GM23338 (cell line): ENCODE measurements around the gene CLDN20. TPM values are rescaled to one million over a fixed set of nuclear protein-coding genes. Genes with fewer than 3 reads are reported as not detected.

Experiments used
- ATAC-seq: fragments of 200-7000 bp; cut with Tn5 transposase; 3 replicates; pipeline ENCODE4 v1.9.1; 2020
- DNase-seq: peaks from one replicate; pipeline ENCODE4 v3.0.0-alpha.2; 2015; ENCODE audit warnings: low spot score
- H2AFZ ChIP-seq: fragments of 200-600 bp; sonication (generic); 2 replicates; pipeline ENCODE4 v1.8.0; 2016; ENCODE audit warnings: antibody characterized with exemption, mild to moderate bottlenecking, moderate library complexity
- H3F3A ChIP-seq: fragments of 200-600 bp; sonication (generic); replicated peaks from 2 replicates; pipeline ENCODE4 v1.8.0; 2017; ENCODE audit warnings: antibody characterized with exemption, mixed run types, low read depth
- H3K27ac ChIP-seq: fragments of 200-600 bp; sonication (generic); 2 replicates; pipeline ENCODE4 v1.6.1; 2016; ENCODE audit warnings: low read depth
- H3K27me3 ChIP-seq: fragments of 200-600 bp; sonication (generic); 2 replicates; pipeline ENCODE4 v1.8.0; 2016; ENCODE audit warnings: mild to moderate bottlenecking, mixed run types, moderate library complexity; ENCODE audit not compliant: insufficient read depth
- H3K36me3 ChIP-seq: fragments of 200-600 bp; sonication (generic); 2 replicates; pipeline ENCODE4 v1.8.0; 2016; ENCODE audit warnings: mild to moderate bottlenecking; ENCODE audit not compliant: insufficient read depth
- H3K4me1 ChIP-seq: fragments of 200-600 bp; sonication (generic); 2 replicates; pipeline ENCODE4 v1.8.0; 2016; ENCODE audit warnings: mild to moderate bottlenecking, moderate library complexity; ENCODE audit not compliant: insufficient read depth
- H3K4me2 ChIP-seq: fragments of 200-600 bp; sonication (generic); 2 replicates; pipeline ENCODE4 v1.7.1; 2017; ENCODE audit warnings: mixed run types
- H3K4me3 ChIP-seq: fragments of 200-600 bp; sonication (generic); 2 replicates; pipeline ENCODE4 v1.6.1; 2016; ENCODE audit warnings: mixed run types
- H3K79me2 ChIP-seq: fragments of 200-600 bp; sonication (generic); replicated peaks from 2 replicates; pipeline ENCODE4 v1.8.0; 2017; ENCODE audit warnings: mild to moderate bottlenecking; ENCODE audit not compliant: insufficient read depth
- H3K9me2 ChIP-seq: fragments of 200-600 bp; sonication (generic); 2 replicates; pipeline ENCODE4 v1.8.0; 2017; ENCODE audit not compliant: insufficient read depth
- H4K20me1 ChIP-seq: fragments of 200-600 bp; sonication (generic); replicated peaks from 2 replicates; pipeline ENCODE4 v1.8.0; 2017; ENCODE audit warnings: mild to moderate bottlenecking; ENCODE audit not compliant: insufficient read depth
- H3K27ac Mint-ChIP-seq: 2 replicates; pipeline ENCODE4 v1.8.0; 2020; ENCODE audit warnings: inconsistent platforms, mild to moderate bottlenecking, moderate library complexity, mixed read lengths
- H3K27me3 Mint-ChIP-seq: 3 replicates; pipeline ENCODE4 v1.8.0; 2022; ENCODE audit warnings: low read depth, mild to moderate bottlenecking, moderate library complexity, mixed read lengths, inconsistent platforms; ENCODE audit not compliant: insufficient read depth, poor library complexity
- H3K36me3 Mint-ChIP-seq: 3 replicates; pipeline ENCODE4 v1.8.0; 2021; ENCODE audit warnings: low read depth, mild to moderate bottlenecking, inconsistent platforms, moderate library complexity, mixed read lengths
- H3K4me1 Mint-ChIP-seq: 3 replicates; pipeline ENCODE4 v1.8.0; 2020; ENCODE audit warnings: mild to moderate bottlenecking, inconsistent platforms, mixed read lengths
- H3K4me3 Mint-ChIP-seq: 3 replicates; pipeline ENCODE4 v1.8.0; 2021; ENCODE audit warnings: moderate library complexity, mild to moderate bottlenecking, inconsistent platforms, mixed read lengths
- H3K9me3 Mint-ChIP-seq: 3 replicates; pipeline ENCODE4 v1.8.0; 2020; ENCODE audit warnings: moderate library complexity, mild to moderate bottlenecking, inconsistent platforms, mixed read lengths
- CREB1 ChIP-seq: fragments of 250-450 bp; sonication (Bioruptor Pico); IDR thresholded peaks from 2 replicates; pipeline ENCODE4 v1.5.0; 2020; ENCODE audit warnings: low read depth, mild to moderate bottlenecking, moderate library complexity
- CTCF ChIP-seq, 2 experiments: fragments of 200-600 bp in 1 of 2; sonication (generic) in 1 of 2; conservative IDR thresholded peaks; 2 replicates each; pipeline versions ENCODE4 v1.5.1 to v1.6.1; 2016 to 2017; ENCODE audit warnings: antibody characterized with exemption in 2 of 2, low read depth in 2 of 2, mild to moderate bottlenecking in 2 of 2, moderate library complexity in 1 of 2
- EZH2phosphoT487 ChIP-seq: fragments of 200-600 bp; sonication (generic); IDR thresholded peaks from one replicate; pipeline ENCODE4 v1.8.1; 2018; ENCODE audit warnings: antibody characterized with exemption; ENCODE audit not compliant: unreplicated experiment
- JUNB ChIP-seq: IDR thresholded peaks from one replicate; pipeline ENCODE4 v1.6.1; 2016; ENCODE audit warnings: antibody characterized with exemption; ENCODE audit not compliant: unreplicated experiment
- NANOG ChIP-seq: IDR thresholded peaks from 2 replicates; pipeline ENCODE4 v1.6.1; 2016; ENCODE audit warnings: antibody characterized with exemption, borderline replicate concordance
- POLR2AphosphoS5 ChIP-seq: IDR thresholded peaks from 2 replicates; pipeline ENCODE4 v1.6.1; 2016; ENCODE audit warnings: antibody characterized with exemption, low read depth
- STAT1 ChIP-seq: IDR thresholded peaks from one replicate; pipeline ENCODE4 v1.6.1; 2016; ENCODE audit warnings: antibody characterized with exemption; ENCODE audit not compliant: unreplicated experiment
- ZNF114 ChIP-seq: fragments of 250-450 bp; sonication (Bioruptor Pico); IDR thresholded peaks from 2 replicates; pipeline ENCODE4 v1.5.0; 2020; ENCODE audit warnings: mild to moderate bottlenecking, moderate library complexity
- ZNF331 ChIP-seq: fragments of 250-450 bp; sonication (Bioruptor Pico); IDR thresholded peaks from 2 replicates; pipeline ENCODE4 v1.5.0; 2020; ENCODE audit warnings: low read depth, mild to moderate bottlenecking, moderate library complexity
- ZNF462 ChIP-seq: fragments of 250-450 bp; sonication (Bioruptor Pico); IDR thresholded peaks from 2 replicates; pipeline ENCODE4 v1.5.0; 2020; ENCODE audit warnings: mild to moderate bottlenecking, moderate library complexity
- polyA plus RNA-seq: library from polyadenylated mRNA; unstranded; fragments of >200 nt; fragmentation: Nextera tagmentation; extraction: Ambion mirVana; gene quantifications from 2 replicates; pipeline ENCODE4 v1.2.1, GENCODE V29; 2016
- total RNA-seq: library from RNA; depleted of rRNA; stranded (reverse); fragments of >200 nt; shearing (Covaris generic); gene quantifications from 2 replicates; pipeline ENCODE4 v1.2.3, GENCODE V29; 2014

Gene CLDN20
- total and polyA plus RNA-seq, 2 experiments from 2014 or later = 0.23 TPM; not detected in 1

GRCh38 chr6:155256122-155256795 is 7.6 kb upstream of the CLDN20 start (continued):
- TF ChIP-seq ZNF462 (CRISPR knock-in tag) = no peak

GRCh38 chr6:155257796-155258195 is 6.0 kb upstream of the CLDN20 start:
- H3K4me1 Mint-ChIP-seq = peaks cover 41% of the 10 kb centered on the region
- Histone ChIP-seq H2AFZ (no peak overlapping the region), H3K79me2 (peaks cover 9% of the 10 kb centered on the region), H3K4me3 (no peak overlapping the region), H3K4me1 (peaks cover 27% of the 10 kb centered on the region), H3K36me3 (peaks cover 23% of the 10 kb centered on the region), H4K20me1 (no peaks in the 10 kb centered on the region), H3K9me2 (no peaks in the 10 kb centered on the region), H3K27me3 (no peaks in the 10 kb centered on the region), H3K27ac (no peak overlapping the region), H3F3A (peaks cover 4% of the 10 kb centered on the region), H3K4me2 (no peak overlapping the region)
- H3K36me3 Mint-ChIP-seq = peaks cover 61% of the 10 kb centered on the region
- DNase-seq = no peak
- TF ChIP-seq NANOG (no peak), CTCF (conservative IDR thresholded peaks at IDR 0.05; ENCODE audit: low read depth in 2 of 2) (no peak), ZNF114 (no peak), POLR2AphosphoS5 (no peak), EZH2phosphoT487 (no peak), ZNF331 (CRISPR knock-in tag) (no peak), CREB1 (no peak), STAT1 (no peak), JUNB (no peak)
- no peak overlapping the region for H3K27ac Mint-ChIP-seq
- H3K27me3 Mint-ChIP-seq = peaks cover 3% of the 10 kb centered on the region
- no peak overlapping the region for H3K4me3 Mint-ChIP-seq
- ATAC-seq = no peak
- no peaks in the 10 kb centered on the region for H3K9me3 Mint-ChIP-seq
